ENCODE results near the gene MACROD1.

DNA sequence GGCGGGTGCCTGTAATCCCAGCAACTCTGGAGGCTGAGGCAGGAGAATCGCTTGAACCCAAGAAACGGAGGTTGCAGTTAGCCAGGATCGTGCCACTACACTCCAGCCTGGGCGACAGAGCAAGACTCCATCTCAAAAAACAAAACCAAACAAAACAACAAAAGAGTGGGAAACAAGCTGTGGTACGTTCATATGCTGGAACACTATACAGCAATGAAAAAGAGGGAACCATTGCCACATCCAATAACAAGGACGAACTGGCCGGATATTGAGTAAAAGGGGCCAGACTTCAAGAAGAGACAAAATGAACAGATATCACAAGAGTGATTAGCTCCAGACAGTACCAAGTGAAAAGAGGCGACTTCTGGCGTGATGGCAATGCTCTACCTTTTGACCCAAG is 4.9 kb downstream of the MACROD1 start:
- TF ChIP-seq CTCF (IDR thresholded peaks at IDR 0.05): no peak
- no peak for TF ChIP-seq RELA (CRISPR knock-in tag; IDR thresholded peaks at IDR 0.05; ENCODE audit: borderline replicate concordance)
- TF ChIP-seq NFYB (CRISPR knock-in tag; conservative IDR thresholded peaks at IDR 0.05; ENCODE audit: low read depth): no peak
- TF ChIP-seq NR2C2 (CRISPR knock-in tag; IDR thresholded peaks at IDR 0.05): no peak
- TF ChIP-seq ATF3 (CRISPR knock-in tag; conservative IDR thresholded peaks at IDR 0.05): no peak
- TF ChIP-seq E2F4 (CRISPR knock-in tag; IDR thresholded peaks at IDR 0.05; ENCODE audit: borderline replicate concordance, low read depth): no peak

Measured in WTC11 (cell line).